ENCODE data around the gene HMGXB4. TPM values are rescaled to one million over a fixed set of nuclear protein-coding genes. Genes with fewer than 3 reads are reported as not detected.

HMGXB4 gene
- total and polyA plus RNA-seq, 2 of the 8 experiments (the other 6 are each of a cell fraction or from before 2014, with no cell fraction given) = 20.9 to 41.3 TPM

- TF ChIP-seq ASH2L (IDR thresholded peaks at IDR 0.05; ENCODE audit: low read length) = no peak
Measured at GRCh38 chr22:35315855-35316745, 58.8 kb downstream of the HMGXB4 start (continued).

Data from H1 (cell line).